ENCODE measurements around the gene NEFH.
"Not testable (repeated sequence)": the region's sequence is repeated elsewhere in the genome, so short reads cannot be mapped to it uniquely, and the experiment has no call there.

The NEFH gene

GRCh38 chr22:29461263-29461662, 18.8 kb upstream of the NEFH start:
- DNase-seq (ENCODE audit: low read depth in 1 of 2, low spot score in 1 of 2), result no peak

DNA sequence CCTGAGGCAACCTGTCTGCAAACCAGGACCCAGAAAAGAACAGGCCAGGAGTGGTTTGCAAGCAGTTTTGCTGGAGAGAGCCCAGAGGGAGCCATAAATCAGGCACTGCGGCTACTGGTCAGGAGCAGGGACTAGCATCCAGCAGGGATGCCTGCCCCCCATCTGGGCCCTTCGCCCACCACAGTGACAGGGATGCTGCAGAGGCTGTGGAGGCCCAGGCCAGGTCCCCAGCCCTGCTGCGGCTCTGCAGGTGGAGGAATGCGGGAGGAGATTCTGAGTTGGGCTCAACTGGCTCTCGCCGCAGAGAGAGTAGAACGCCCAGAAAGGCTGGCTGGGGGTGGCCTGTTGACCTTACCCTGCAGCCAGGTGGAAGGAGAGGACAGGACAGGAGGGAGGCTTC, 16.4 kb upstream of the NEFH start:
- DNase-seq (ENCODE audit: low read depth in 1 of 2, low spot score in 1 of 2), result no peak

- DNase-seq (ENCODE audit: low read depth in 1 of 2, low spot score in 1 of 2), result no peak
Observed at GRCh38 chr22:29464581-29464980, 15.4 kb upstream of the NEFH start.

DNA sequence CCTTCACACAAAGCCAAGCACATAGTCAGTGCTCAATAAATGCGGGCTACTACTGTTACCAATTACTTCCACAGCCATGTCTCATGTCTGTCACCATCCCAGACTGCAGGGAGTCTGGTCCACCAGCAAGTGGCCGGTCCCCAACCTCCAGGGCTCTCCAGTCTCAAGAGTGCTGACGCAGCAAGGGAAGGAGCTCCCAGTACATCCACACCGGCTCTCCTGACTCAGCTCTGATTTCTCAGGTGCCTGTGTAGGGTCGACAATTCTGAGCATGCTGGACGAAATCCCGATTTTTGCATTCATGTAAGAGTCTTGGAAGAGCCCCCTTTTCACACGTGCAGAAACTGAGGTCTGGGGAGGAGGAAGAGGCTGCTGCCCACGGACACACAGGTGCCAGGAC, 10.3 kb upstream of the NEFH start:
- DNase-seq (ENCODE audit: low read depth in 1 of 2, low spot score in 1 of 2), result no peak

GRCh38 chr22:29470159-29470855, 9.7 kb upstream of the NEFH start:
- DNase-seq (ENCODE audit: low read depth in 1 of 2, low spot score in 1 of 2), result peak; percentile 63 to 65

DNA sequence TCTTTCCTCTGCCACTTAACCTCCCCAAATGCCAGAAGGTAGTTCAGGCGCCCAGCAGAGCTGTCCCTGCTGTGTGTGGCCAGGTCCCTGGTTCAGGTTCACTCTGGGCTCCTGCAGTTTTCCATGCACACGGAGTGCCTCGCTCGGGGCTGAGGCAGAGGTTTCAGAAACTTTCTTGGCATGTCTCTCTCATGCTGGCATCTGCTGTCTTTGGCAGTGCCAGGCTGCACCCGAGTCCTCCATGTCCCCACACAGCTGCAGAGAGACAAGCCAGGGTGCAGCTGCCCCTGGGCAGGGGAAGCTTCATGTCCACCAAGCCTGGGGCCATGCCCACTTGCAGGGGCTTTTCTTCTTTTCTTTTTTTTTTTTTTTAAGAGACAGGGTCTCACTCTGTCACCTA, 7.0 kb upstream of the NEFH start:
- no peak for DNase-seq (ENCODE audit: low read depth in 1 of 2, low spot score in 1 of 2)

DNA sequence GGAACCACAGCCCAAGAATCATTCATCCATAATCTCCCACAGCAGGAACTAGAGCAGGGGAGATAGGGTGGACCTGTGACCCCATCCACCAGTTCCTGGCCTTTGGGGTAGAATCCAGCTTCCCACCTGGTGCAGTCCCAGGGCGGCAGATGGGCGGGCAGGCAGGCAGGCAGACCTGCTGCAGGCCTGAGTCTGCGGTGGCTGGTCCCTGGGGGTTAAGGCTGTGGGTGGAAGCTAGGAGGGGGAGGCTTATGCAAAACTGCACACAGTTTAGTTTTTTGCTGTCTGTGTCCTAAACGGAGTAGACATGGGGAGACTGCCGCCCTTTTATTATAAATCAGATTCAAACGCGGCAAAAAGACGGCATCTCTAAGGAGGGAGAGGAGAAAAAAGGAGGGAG, 4.5 kb upstream of the NEFH start:
- no peak for DNase-seq (ENCODE audit: low read depth in 1 of 2, low spot score in 1 of 2)

GRCh38 chr22:29476116-29476515, 3.9 kb upstream of the NEFH start:
- no peak for DNase-seq (ENCODE audit: low read depth in 1 of 2, low spot score in 1 of 2)

DNA sequence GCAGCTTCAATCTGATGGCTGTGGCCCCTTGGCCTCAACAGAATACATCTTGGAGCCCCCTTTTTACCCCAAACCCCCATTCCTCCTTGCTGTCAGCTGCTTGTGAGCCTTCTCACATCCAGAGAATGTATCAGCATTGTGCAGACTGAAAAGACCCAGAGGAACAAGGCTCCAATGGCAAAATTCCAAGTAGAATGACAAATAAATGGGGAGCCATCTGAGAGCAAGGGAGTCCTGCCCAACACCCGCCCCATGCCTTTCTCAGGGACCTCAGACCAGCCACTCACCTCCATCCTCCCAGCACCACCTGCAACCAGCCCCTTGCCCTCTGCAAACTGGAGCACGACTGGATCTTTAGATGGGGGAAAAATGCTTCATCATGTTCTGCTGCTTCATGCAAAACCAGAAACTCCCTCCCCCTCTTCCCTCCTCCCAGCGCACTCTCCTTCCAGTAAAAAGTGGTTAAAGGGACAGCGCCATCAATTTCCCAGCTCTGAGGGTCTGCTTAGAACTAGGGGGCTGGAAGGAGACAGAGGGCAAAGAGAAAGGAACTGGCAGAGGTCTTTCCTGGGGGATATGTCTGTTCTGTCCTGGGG, 2.2 kb upstream of the NEFH start:
- DNase-seq (ENCODE audit: low read depth in 1 of 2, low spot score in 1 of 2), result no peak

DNA sequence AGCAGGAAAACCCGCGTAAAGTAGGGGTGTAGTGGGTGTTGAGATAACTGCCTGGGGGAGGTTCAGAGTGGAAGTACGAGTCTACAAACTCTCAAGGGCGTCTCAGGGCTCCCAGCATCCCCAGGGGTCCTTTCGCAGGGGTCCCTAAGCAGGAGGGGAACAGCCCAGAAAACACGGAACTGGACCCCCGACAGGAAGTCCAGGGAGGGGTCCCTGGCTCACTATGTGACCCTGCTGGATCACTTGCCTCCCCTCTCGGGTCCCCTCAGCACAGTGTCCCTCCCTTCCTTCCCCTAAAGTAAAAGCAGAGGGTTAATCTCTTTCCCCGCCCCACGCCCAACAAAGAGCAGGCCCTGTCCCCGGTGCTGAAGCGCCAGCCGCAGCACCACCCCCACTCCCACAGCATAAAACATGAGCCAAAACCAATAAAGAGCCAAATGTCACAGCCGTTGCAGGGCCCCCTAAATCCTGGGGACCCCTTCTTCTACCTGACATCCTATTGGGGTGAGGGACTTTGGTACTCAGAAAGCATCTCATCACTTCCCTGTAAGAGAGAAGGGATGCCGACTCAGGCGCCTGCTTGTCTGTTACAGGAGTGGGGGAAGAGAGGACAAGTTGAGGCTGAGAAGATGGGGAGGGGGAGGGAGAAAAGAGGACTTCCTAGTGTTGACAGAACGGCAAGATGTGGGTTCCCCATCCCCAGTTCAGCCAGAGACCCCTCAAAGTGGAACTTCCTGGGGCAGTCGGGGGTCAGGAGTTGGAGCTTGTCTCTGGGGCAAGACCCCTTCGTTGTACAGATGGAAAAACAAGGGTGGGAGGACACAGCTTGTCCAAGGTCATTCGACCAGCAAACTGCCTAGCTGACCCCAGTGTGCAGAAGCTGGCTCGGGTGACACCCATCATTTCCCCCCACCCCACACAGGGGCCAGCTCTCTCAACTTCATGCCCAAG, 1.4 kb upstream of the NEFH start:
- no peak for DNase-seq (ENCODE audit: low read depth in 1 of 2, low spot score in 1 of 2)

DNA sequence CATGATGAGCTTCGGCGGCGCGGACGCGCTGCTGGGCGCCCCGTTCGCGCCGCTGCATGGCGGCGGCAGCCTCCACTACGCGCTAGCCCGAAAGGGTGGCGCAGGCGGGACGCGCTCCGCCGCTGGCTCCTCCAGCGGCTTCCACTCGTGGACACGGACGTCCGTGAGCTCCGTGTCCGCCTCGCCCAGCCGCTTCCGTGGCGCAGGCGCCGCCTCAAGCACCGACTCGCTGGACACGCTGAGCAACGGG, 169 bp downstream of the NEFH start:
- no peak for DNase-seq (ENCODE audit: low read depth in 1 of 2, low spot score in 1 of 2)

DNA sequence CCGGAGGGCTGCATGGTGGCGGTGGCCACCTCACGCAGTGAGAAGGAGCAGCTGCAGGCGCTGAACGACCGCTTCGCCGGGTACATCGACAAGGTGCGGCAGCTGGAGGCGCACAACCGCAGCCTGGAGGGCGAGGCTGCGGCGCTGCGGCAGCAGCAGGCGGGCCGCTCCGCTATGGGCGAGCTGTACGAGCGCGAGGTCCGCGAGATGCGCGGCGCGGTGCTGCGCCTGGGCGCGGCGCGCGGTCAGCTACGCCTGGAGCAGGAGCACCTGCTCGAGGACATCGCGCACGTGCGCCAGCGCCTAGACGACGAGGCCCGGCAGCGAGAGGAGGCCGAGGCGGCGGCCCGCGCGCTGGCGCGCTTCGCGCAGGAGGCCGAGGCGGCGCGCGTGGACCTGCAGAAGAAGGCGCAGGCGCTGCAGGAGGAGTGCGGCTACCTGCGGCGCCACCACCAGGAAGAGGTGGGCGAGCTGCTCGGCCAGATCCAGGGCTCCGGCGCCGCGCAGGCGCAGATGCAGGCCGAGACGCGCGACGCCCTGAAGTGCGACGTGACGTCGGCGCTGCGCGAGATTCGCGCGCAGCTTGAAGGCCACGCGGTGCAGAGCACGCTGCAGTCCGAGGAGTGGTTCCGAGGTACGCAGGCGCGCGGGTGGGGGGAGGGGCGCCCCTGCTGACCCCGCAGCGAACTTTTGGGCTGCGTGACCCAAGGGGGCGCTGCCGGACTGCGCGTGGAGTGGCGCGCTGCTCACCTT, 670 bp downstream of the NEFH start:
- no peak for DNase-seq (ENCODE audit: low read depth in 1 of 2, low spot score in 1 of 2)

GRCh38 chr22:29481265-29482000, 1.4 kb downstream of the NEFH start:
- DNase-seq (ENCODE audit: low read depth in 1 of 2, low spot score in 1 of 2), result no peak

DNA sequence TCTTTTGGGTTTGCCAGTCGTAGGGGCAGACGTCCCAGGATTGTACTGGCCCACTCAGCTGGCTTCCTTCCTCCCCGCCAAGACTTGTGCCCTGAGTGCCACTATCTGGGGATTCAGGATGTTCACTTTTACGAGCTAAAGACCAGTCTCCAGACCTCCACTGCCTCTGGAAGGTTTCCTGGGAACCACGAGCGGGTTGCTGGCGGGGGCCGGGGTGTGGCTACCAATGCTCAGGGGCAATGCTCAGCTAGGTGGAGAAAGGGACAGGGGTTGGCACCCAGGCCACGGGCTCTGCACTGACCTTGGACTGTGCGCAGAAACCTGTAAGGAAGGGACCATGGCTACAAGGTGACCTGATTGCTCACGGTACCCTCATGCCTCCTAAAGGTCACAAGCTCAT, 2.2 kb downstream of the NEFH start:
- DNase-seq (ENCODE audit: low read depth in 1 of 2, low spot score in 1 of 2), result no peak

DNA sequence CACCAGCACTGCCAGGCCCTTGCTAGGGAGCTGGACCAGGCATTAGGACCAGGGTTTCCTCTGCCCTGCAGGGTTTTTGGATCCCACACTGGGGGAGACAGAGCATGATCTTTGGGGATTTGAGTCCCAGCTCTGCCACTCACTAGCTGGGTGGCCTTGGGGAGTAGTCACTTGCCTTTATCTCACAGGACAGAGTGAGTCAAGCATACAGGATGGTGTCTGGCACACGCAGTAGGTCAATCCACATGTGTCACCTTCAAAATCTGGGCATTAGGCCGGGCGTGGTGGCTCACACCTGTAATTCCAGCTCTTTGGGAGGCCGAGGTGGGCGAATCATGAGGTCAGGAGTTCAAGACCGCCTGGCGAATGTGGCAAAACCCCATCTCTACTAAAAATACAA, 2.7 kb downstream of the NEFH start:
- no peak for DNase-seq (ENCODE audit: low read depth in 1 of 2, low spot score in 1 of 2)

- no peak for DNase-seq (ENCODE audit: low read depth in 1 of 2, low spot score in 1 of 2)
Observed at GRCh38 chr22:29483254-29483653, 3.2 kb downstream of the NEFH start.

DNA sequence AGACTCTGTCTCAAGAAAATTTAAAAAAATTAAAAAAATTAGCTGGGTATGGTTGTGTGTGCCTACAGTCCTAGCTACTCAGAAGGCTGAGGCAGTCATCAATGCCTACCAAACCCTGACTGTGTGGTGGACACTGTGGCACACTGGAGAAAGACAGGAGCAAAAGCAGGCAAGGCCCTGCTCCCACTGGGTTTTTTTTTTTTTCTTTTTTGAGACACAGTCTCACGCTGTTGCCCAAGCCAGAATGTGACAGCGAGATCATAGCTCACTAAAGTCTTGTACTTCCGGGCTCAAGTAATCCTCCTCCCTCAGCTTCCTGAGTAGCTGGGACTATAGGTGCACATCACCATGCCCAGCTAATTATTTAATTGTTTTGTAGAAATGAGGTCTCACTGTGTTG, 4.6 kb downstream of the NEFH start:
- no peak for DNase-seq (ENCODE audit: low read depth in 1 of 2, low spot score in 1 of 2)

DNA sequence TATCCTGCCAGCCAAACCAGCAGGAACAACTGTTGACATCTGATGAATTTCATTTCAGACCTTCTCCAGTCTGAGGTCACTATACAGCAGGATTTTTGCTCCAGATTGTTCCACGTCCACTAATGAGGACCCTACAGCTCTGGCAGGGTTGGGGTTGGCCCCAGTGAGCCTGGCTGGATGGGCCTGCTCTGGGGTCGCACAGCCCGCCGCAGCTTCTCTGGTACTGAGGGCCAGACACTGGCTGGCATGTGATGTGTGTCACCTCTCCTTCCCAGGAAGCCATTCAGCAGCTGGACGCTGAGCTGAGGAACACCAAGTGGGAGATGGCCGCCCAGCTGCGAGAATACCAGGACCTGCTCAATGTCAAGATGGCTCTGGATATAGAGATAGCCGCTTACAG, 5.4 kb downstream of the NEFH start:
- no peak for DNase-seq (ENCODE audit: low read depth in 1 of 2, low spot score in 1 of 2)

GRCh38 chr22:29487426-29487986, 7.5 kb downstream of the NEFH start:
- DNase-seq (ENCODE audit: low read depth in 1 of 2, low spot score in 1 of 2), result no peak

- not testable (repeated sequence) for DNase-seq (ENCODE audit: low read depth in 1 of 2, low spot score in 1 of 2)
Observed at GRCh38 chr22:29489127-29489780, 9.2 kb downstream of the NEFH start.
